WERI-Rb-1 (cell line): Measurements from ENCODE around the gene BOK.
"Not testable (repeated sequence)": the region's sequence is repeated elsewhere in the genome, so short reads cannot be mapped to it uniquely, and the experiment has no call there.

Source experiments
- DNase-seq: peaks from one replicate; pipeline ENCODE4 v3.0.0-alpha.2; 2020
- H3K27ac ChIP-seq: fragments of 250-450 bp; sonication (Bioruptor Pico); 2 replicates; pipeline ENCODE4 v1.5.1; 2020; ENCODE audit warnings: mild to moderate bottlenecking, moderate library complexity
- H3K27me3 ChIP-seq: fragments of 250-450 bp; sonication (Bioruptor Pico); 2 replicates; pipeline ENCODE4 v1.5.1; 2021; ENCODE audit warnings: mild to moderate bottlenecking, low read depth, moderate library complexity; ENCODE audit not compliant: insufficient read depth, severe bottlenecking
- H3K36me3 ChIP-seq: fragments of 250-450 bp; sonication (Bioruptor Pico); 2 replicates; pipeline ENCODE4 v1.5.1; 2020; ENCODE audit warnings: mild to moderate bottlenecking, moderate library complexity
- H3K4me3 ChIP-seq: 2 replicates; pipeline ENCODE4 v1.5.1; 2011; ENCODE audit warnings: low read depth, mild to moderate bottlenecking, control low read depth, low read length
- H3K9me3 ChIP-seq: fragments of 250-450 bp; sonication (Bioruptor Pico); 2 replicates; pipeline ENCODE4 v1.5.1; 2021; ENCODE audit warnings: mild to moderate bottlenecking, moderate library complexity; ENCODE audit not compliant: severe bottlenecking
- CTCF ChIP-seq: IDR thresholded peaks from 2 replicates; pipeline ENCODE4 v1.5.1; 2011; ENCODE audit warnings: low read depth, mild to moderate bottlenecking, control low read depth, inconsistent platforms, low read length

The BOK gene

GRCh38 chr2:241577413-241578122, 19.0 kb downstream of the BOK start:
- no peaks in the 10 kb centered on the region for H3K9me3 ChIP-seq
- no peak for DNase-seq
- H3K27me3 ChIP-seq = no peaks in the 10 kb centered on the region
- H3K27ac ChIP-seq = no peak overlapping the region
- no peak for TF ChIP-seq CTCF
- H3K36me3 ChIP-seq = peaks cover 11% of the 10 kb centered on the region
- H3K4me3 ChIP-seq = no peak overlapping the region

- no peak overlapping the region for H3K27ac ChIP-seq
- H3K36me3 ChIP-seq = peaks cover 23% of the 10 kb centered on the region
Observed at GRCh38 chr2:241579281-241579680, 20.7 kb downstream of the BOK start.

GRCh38 chr2:241582328-241582727, 23.8 kb downstream of the BOK start:
- Histone ChIP-seq H3K36me3 (peaks cover 42% of the 10 kb centered on the region), H3K4me3 (no peak overlapping the region), H3K27me3 (no peaks in the 10 kb centered on the region), H3K9me3 (peaks cover 12% of the 10 kb centered on the region), H3K27ac (no peak overlapping the region)
- DNase-seq = no peak
- no peak for TF ChIP-seq CTCF

More at GRCh38 chr2:241579281-241579680, 20.7 kb downstream of the BOK start:
- Histone ChIP-seq H3K9me3 (no peaks in the 10 kb centered on the region), H3K4me3 (no peak overlapping the region), H3K27me3 (no peaks in the 10 kb centered on the region)
- no peak for TF ChIP-seq CTCF
- no peak for DNase-seq

GRCh38 chr2:241582806-241583205, 24.3 kb downstream of the BOK start:
- Histone ChIP-seq H3K9me3 (peaks cover 12% of the 10 kb centered on the region), H3K27ac (no peak overlapping the region), H3K36me3 (peaks cover 42% of the 10 kb centered on the region), H3K4me3 (no peak overlapping the region), H3K27me3 (no peaks in the 10 kb centered on the region)
- TF ChIP-seq CTCF = no peak
- DNase-seq = no peak

GRCh38 chr2:241584436-241584835, 25.9 kb downstream of the BOK start:
- Histone ChIP-seq H3K27me3 (no peaks in the 10 kb centered on the region), H3K9me3 (peaks cover 14% of the 10 kb centered on the region), H3K27ac (no peak overlapping the region), H3K36me3 (peaks cover 47% of the 10 kb centered on the region), H3K4me3 (no peak overlapping the region)
- TF ChIP-seq CTCF = no peak
- no peak for DNase-seq

- no peak overlapping the region for H3K27ac ChIP-seq
- no peak for TF ChIP-seq CTCF
- DNase-seq = no peak
- H3K36me3 ChIP-seq = peaks cover 47% of the 10 kb centered on the region
- no peak overlapping the region for H3K4me3 ChIP-seq
- H3K9me3 ChIP-seq = peaks cover 14% of the 10 kb centered on the region
- no peaks in the 10 kb centered on the region for H3K27me3 ChIP-seq
Observed at GRCh38 chr2:241586564-241587264, 28.2 kb downstream of the BOK start.

GRCh38 chr2:241589863-241590262, 31.3 kb downstream of the BOK start:
- not testable (repeated sequence) for H3K27ac ChIP-seq, H3K4me3 ChIP-seq, DNase-seq, H3K27me3 ChIP-seq
- Histone ChIP-seq H3K36me3 (peaks cover 31% of the 10 kb centered on the region), H3K9me3 (peaks cover 14% of the 10 kb centered on the region)
